Peyer's patch (tissue), 4 donors: ENCODE results near the gene PCDH12.

ENCODE experiments used
- CTCF ChIP-seq, 6 experiments: fragments of 450-650 bp in 4 of 6; fragments of 200-600 bp in 2 of 6; sonication (generic) in 1 of 6; IDR thresholded peaks; one replicate each; pipeline ENCODE4 v1.5.1; 2017 to 2019; ENCODE audit warnings: antibody characterized with exemption in 6 of 6, mild to moderate bottlenecking in 3 of 6, moderate library complexity in 1 of 6
- POLR2A ChIP-seq, 2 donors: fragments of 450-650 bp; IDR thresholded peaks; one replicate each; pipeline ENCODE4 v1.5.1; 2017; ENCODE audit warnings: antibody characterized with exemption in 2 of 2, mild to moderate bottlenecking in 2 of 2, moderate library complexity in 2 of 2

GRCh38 chr5:141941307-141941706 is 16.7 kb downstream of the PCDH12 start:
- no peak for TF ChIP-seq CTCF (IDR thresholded peaks at IDR 0.05)
- TF ChIP-seq POLR2A (IDR thresholded peaks at IDR 0.05) = no peak
